GM20431 (cell line): ENCODE measurements around the gene ST8SIA3.

Source experiments
- in situ Hi-C: fragments of 300-500 bp; cut with MseI, MboI; formaldehyde crosslinking; loops from one replicate; pipeline ENCODE4 v1.15.0; 2020; ENCODE audit warnings: low sequenced_read_pairs; ENCODE audit not compliant: unreplicated experiment

ST8SIA3 gene

GRCh38 chr18:57352271-57352701, at the start of gene ST8SIA3:
Gene ST8SIA3, plus strand, starts transcription at chr18:57352557. Its CDS starts 290 bp downstream, at chr18:57352847.
- in situ Hi-C loops, result no loop called here

GRCh38 chr18:57311472-57311871, 40.9 kb upstream of the ST8SIA3 start:
- in situ Hi-C loops, result no loop called here

GRCh38 chr18:57312346-57313144, 39.8 kb upstream of the ST8SIA3 start:
- in situ Hi-C loops, result no loop called here

GRCh38 chr18:57320603-57321002, 31.8 kb upstream of the ST8SIA3 start:
- in situ Hi-C loops, result no loop called here

- in situ Hi-C loops, result no loop called here
Observed at GRCh38 chr18:57325491-57326166, 26.7 kb upstream of the ST8SIA3 start.

GRCh38 chr18:57326718-57327323, 25.5 kb upstream of the ST8SIA3 start:
- in situ Hi-C loops, result no loop called here

- in situ Hi-C loops, result no loop called here
Observed at GRCh38 chr18:57328665-57329064, 23.7 kb upstream of the ST8SIA3 start.

GRCh38 chr18:57329856-57330255, 22.5 kb upstream of the ST8SIA3 start:
- in situ Hi-C loops, result no loop called here

GRCh38 chr18:57331718-57332117, 20.6 kb upstream of the ST8SIA3 start:
- in situ Hi-C loops, result no loop called here

- in situ Hi-C loops, result no loop called here
Observed at GRCh38 chr18:57333940-57334339, 18.4 kb upstream of the ST8SIA3 start.

- in situ Hi-C loops, result no loop called here
Observed at GRCh38 chr18:57334383-57334782, 18.0 kb upstream of the ST8SIA3 start.

- in situ Hi-C loops, result no loop called here
Observed at GRCh38 chr18:57336343-57336742, 16.0 kb upstream of the ST8SIA3 start.

- in situ Hi-C loops, result no loop called here
Observed at GRCh38 chr18:57337890-57338289, 14.5 kb upstream of the ST8SIA3 start.

- in situ Hi-C loops, result no loop called here
Observed at GRCh38 chr18:57343833-57344232, 8.5 kb upstream of the ST8SIA3 start.

GRCh38 chr18:57346876-57347275, 5.5 kb upstream of the ST8SIA3 start:
- in situ Hi-C loops, result no loop called here

- in situ Hi-C loops, result no loop called here
Observed at GRCh38 chr18:57347784-57348183, 4.6 kb upstream of the ST8SIA3 start.

- in situ Hi-C loops, result no loop called here
Observed at GRCh38 chr18:57352761-57353136, 392 bp downstream of the ST8SIA3 start.

GRCh38 chr18:57353137-57353939, 981 bp downstream of the ST8SIA3 start:
- in situ Hi-C loops, result no loop called here

GRCh38 chr18:57353940-57354461, 1.6 kb downstream of the ST8SIA3 start:
- in situ Hi-C loops, result no loop called here

GRCh38 chr18:57359433-57359832, 7.1 kb downstream of the ST8SIA3 start:
- in situ Hi-C loops, result no loop called here
